Activated CD4-positive, alpha-beta memory T cell treated with anti-CD3 and anti-CD28 coated beads, Interleukin-2, amount 10 ng/mL, durations not matched to agents 7 days and 5 days (primary cell): ENCODE data around the gene GMFB. TPM values are rescaled to one million over a fixed set of nuclear protein-coding genes. Genes with fewer than 3 reads are reported as not detected.
"Not testable (repeated sequence)": the region's sequence is repeated elsewhere in the genome, so short reads cannot be mapped to it uniquely, and the experiment has no call there.

Experiments
- CTCF ChIA-PET: fragments of 350-600 bp; sonication (Branson Sonifier 250); formaldehyde crosslinking; loops from one replicate; lab custom pipeline; 2021; ENCODE audit warnings: antibody characterized with exemption, inconsistent platforms; lab: Charles Lee
- POLR2A ChIA-PET: fragments of 350-600 bp; sonication (Branson Sonifier 250); formaldehyde crosslinking; loops from one replicate; lab custom pipeline; 2021; ENCODE audit warnings: antibody characterized with exemption; lab: Charles Lee
- DNase-seq: peaks from one replicate; pipeline ENCODE4 v3.0.0-alpha.2; 2020
- H3K27ac Mint-ChIP-seq: one replicate; pipeline ENCODE4 v1.8.0; 2021; ENCODE audit warnings: mild to moderate bottlenecking, mixed read lengths
- H3K27me3 Mint-ChIP-seq: one replicate; pipeline ENCODE4 v1.8.0; 2021; ENCODE audit warnings: mixed read lengths
- H3K36me3 Mint-ChIP-seq: one replicate; pipeline ENCODE4 v1.8.0; 2021; ENCODE audit warnings: low read depth, mixed read lengths
- H3K4me1 Mint-ChIP-seq: one replicate; pipeline ENCODE4 v1.8.0; 2021; ENCODE audit warnings: mixed read lengths
- H3K4me3 Mint-ChIP-seq: one replicate; pipeline ENCODE4 v1.8.0; 2021; ENCODE audit warnings: mild to moderate bottlenecking, mixed read lengths
- H3K9me3 Mint-ChIP-seq: one replicate; pipeline ENCODE4 v1.8.0; 2021; ENCODE audit warnings: mixed read lengths
- total RNA-seq, 2 experiments: library from RNA; stranded (reverse); gene quantifications; one replicate each; pipeline ENCODE4 v1.2.3, GENCODE V29; 2021

Gene GMFB
- total RNA-seq, 2 experiments from 2014 or later: 35.1 to 37.1 TPM

GRCh38 chr14:54472315-54472714 lies 16.5 kb downstream of the GMFB start:
- Mint-ChIP-seq H3K27me3 (no peaks in the 10 kb centered on the region), H3K4me3 (no peak overlapping the region), H3K27ac (no peak overlapping the region), H3K9me3 (peaks cover 8% of the 10 kb centered on the region), H3K36me3 (peaks cover 43% of the 10 kb centered on the region), H3K4me1 (no peaks in the 10 kb centered on the region)
- no peak for DNase-seq
- ChIA-PET CTCF (no interaction called here), POLR2A (no interaction called here)

GRCh38 chr14:54471641-54472040 lies 17.1 kb downstream of the GMFB start:
- H3K9me3 Mint-ChIP-seq: peaks cover 13% of the 10 kb centered on the region
- H3K27me3 Mint-ChIP-seq: no peaks in the 10 kb centered on the region
- H3K36me3 Mint-ChIP-seq: peaks cover 41% of the 10 kb centered on the region
- no peaks in the 10 kb centered on the region for H3K4me1 Mint-ChIP-seq
- H3K27ac Mint-ChIP-seq: no peak overlapping the region
- no peak for DNase-seq
- CTCF ChIA-PET: no interaction called here
- POLR2A ChIA-PET: no interaction called here
- no peak overlapping the region for H3K4me3 Mint-ChIP-seq

GRCh38 chr14:54470701-54471100 lies 18.1 kb downstream of the GMFB start:
- H3K27ac Mint-ChIP-seq: no peak overlapping the region
- no peaks in the 10 kb centered on the region for H3K27me3 Mint-ChIP-seq
- peaks cover 31% of the 10 kb centered on the region for H3K36me3 Mint-ChIP-seq
- H3K4me3 Mint-ChIP-seq: no peak overlapping the region
- POLR2A ChIA-PET: no interaction called here
- no peaks in the 10 kb centered on the region for H3K4me1 Mint-ChIP-seq
- peaks cover 13% of the 10 kb centered on the region for H3K9me3 Mint-ChIP-seq
- CTCF ChIA-PET: no interaction called here
- no peak for DNase-seq

GRCh38 chr14:54467280-54467679 lies 21.5 kb downstream of the GMFB start:
- Mint-ChIP-seq H3K36me3 (peaks cover 15% of the 10 kb centered on the region), H3K4me1 (no peaks in the 10 kb centered on the region), H3K9me3 (peaks cover 15% of the 10 kb centered on the region), H3K4me3 (no peak overlapping the region), H3K27me3 (no peaks in the 10 kb centered on the region), H3K27ac (no peak overlapping the region)
- ChIA-PET POLR2A (no interaction called here), CTCF (no interaction called here)
- no peak for DNase-seq

GRCh38 chr14:54465654-54466053 lies 23.1 kb downstream of the GMFB start:
- POLR2A ChIA-PET: no interaction called here
- CTCF ChIA-PET: no interaction called here
- peaks cover 11% of the 10 kb centered on the region for H3K36me3 Mint-ChIP-seq
- H3K4me3 Mint-ChIP-seq: no peak overlapping the region
- peaks cover 15% of the 10 kb centered on the region for H3K9me3 Mint-ChIP-seq
- H3K4me1 Mint-ChIP-seq: no peaks in the 10 kb centered on the region
- no peak overlapping the region for H3K27ac Mint-ChIP-seq
- no peak for DNase-seq
- H3K27me3 Mint-ChIP-seq: no peaks in the 10 kb centered on the region

GRCh38 chr14:54462048-54462447 lies 26.7 kb downstream of the GMFB start:
- H3K27me3 Mint-ChIP-seq: no peaks in the 10 kb centered on the region
- H3K9me3 Mint-ChIP-seq: peaks cover 18% of the 10 kb centered on the region
- ChIA-PET POLR2A (no interaction called here), CTCF (no interaction called here)
- peaks cover 5% of the 10 kb centered on the region for H3K36me3 Mint-ChIP-seq
- no peaks in the 10 kb centered on the region for H3K4me1 Mint-ChIP-seq
- H3K27ac Mint-ChIP-seq: no peak overlapping the region
- H3K4me3 Mint-ChIP-seq: no peak overlapping the region
- DNase-seq: no peak

GRCh38 chr14:54459106-54459505 lies 29.7 kb downstream of the GMFB start:
- CTCF ChIA-PET: no interaction called here
- no peak for DNase-seq

GRCh38 chr14:54458536-54458935 lies 30.2 kb downstream of the GMFB start:
- H3K27ac Mint-ChIP-seq, DNase-seq, H3K27me3 Mint-ChIP-seq, CTCF ChIA-PET, H3K36me3 Mint-ChIP-seq, H3K4me1 Mint-ChIP-seq, POLR2A ChIA-PET, H3K4me3 Mint-ChIP-seq: not testable (repeated sequence)
- H3K9me3 Mint-ChIP-seq: peaks cover 14% of the 10 kb centered on the region

More at GRCh38 chr14:54459106-54459505, 29.7 kb downstream of the GMFB start:
- H3K9me3 Mint-ChIP-seq: peaks cover 14% of the 10 kb centered on the region
- POLR2A ChIA-PET: no interaction called here
- no peaks in the 10 kb centered on the region for H3K27me3 Mint-ChIP-seq
- H3K4me1 Mint-ChIP-seq: no peaks in the 10 kb centered on the region
- H3K36me3 Mint-ChIP-seq: peaks cover 5% of the 10 kb centered on the region
- H3K4me3 Mint-ChIP-seq: no peak overlapping the region
- H3K27ac Mint-ChIP-seq: no peak overlapping the region

- POLR2A ChIA-PET: no interaction called here
Observed at GRCh38 chr14:54457609-54457996, 31.2 kb downstream of the GMFB start.

GRCh38 chr14:54456820-54457608 lies 31.8 kb downstream of the GMFB start:
- peaks cover 14% of the 10 kb centered on the region for H3K9me3 Mint-ChIP-seq
- CTCF ChIA-PET: interaction anchor here (1.2 kb wide), 1 partner anchor 19 kb away, joined by 3 read pairs; no protein-coding TSS in a partner anchor
- H3K4me1 Mint-ChIP-seq, POLR2A ChIA-PET, H3K27me3 Mint-ChIP-seq, H3K27ac Mint-ChIP-seq, DNase-seq, H3K36me3 Mint-ChIP-seq, H3K4me3 Mint-ChIP-seq: not testable (repeated sequence)

More at GRCh38 chr14:54457609-54457996, 31.2 kb downstream of the GMFB start:
- DNase-seq: no peak
- Mint-ChIP-seq H3K27ac (no peak overlapping the region), H3K9me3 (peaks cover 14% of the 10 kb centered on the region), H3K36me3 (peaks cover 5% of the 10 kb centered on the region), H3K4me1 (no peaks in the 10 kb centered on the region), H3K27me3 (no peaks in the 10 kb centered on the region), H3K4me3 (no peak overlapping the region)
- CTCF ChIA-PET: interaction anchor here (1.2 kb wide), 1 partner anchor 20 kb away, joined by 3 read pairs; no protein-coding TSS in a partner anchor

- Mint-ChIP-seq H3K36me3 (peaks cover 5% of the 10 kb centered on the region), H3K9me3 (peaks cover 14% of the 10 kb centered on the region), H3K4me3 (no peak overlapping the region), H3K27ac (no peak overlapping the region), H3K4me1 (peaks cover 4% of the 10 kb centered on the region), H3K27me3 (no peaks in the 10 kb centered on the region)
- POLR2A ChIA-PET: no interaction called here
- CTCF ChIA-PET: no interaction called here
- DNase-seq: no peak
Observed at GRCh38 chr14:54455363-54455762, 33.4 kb downstream of the GMFB start.

GRCh38 chr14:54453990-54454389 lies 34.8 kb downstream of the GMFB start:
- H3K27ac Mint-ChIP-seq, H3K4me3 Mint-ChIP-seq, H3K27me3 Mint-ChIP-seq, CTCF ChIA-PET, H3K36me3 Mint-ChIP-seq, POLR2A ChIA-PET, H3K4me1 Mint-ChIP-seq, H3K9me3 Mint-ChIP-seq, DNase-seq: not testable (repeated sequence)

- Mint-ChIP-seq H3K4me3 (no peak overlapping the region), H3K27ac (no peak overlapping the region), H3K27me3 (peaks cover 2% of the 10 kb centered on the region), H3K4me1 (peaks cover 4% of the 10 kb centered on the region), H3K36me3 (no peaks in the 10 kb centered on the region), H3K9me3 (no peaks in the 10 kb centered on the region)
- CTCF ChIA-PET: no interaction called here
- POLR2A ChIA-PET: no interaction called here
- no peak for DNase-seq
Observed at GRCh38 chr14:54453252-54453651, 35.5 kb downstream of the GMFB start.

GRCh38 chr14:54451961-54452360 lies 36.8 kb downstream of the GMFB start:
- ChIA-PET CTCF (no interaction called here), POLR2A (no interaction called here)
- H3K9me3 Mint-ChIP-seq: no peaks in the 10 kb centered on the region
- peaks cover 2% of the 10 kb centered on the region for H3K27me3 Mint-ChIP-seq
- H3K4me1 Mint-ChIP-seq: peaks cover 4% of the 10 kb centered on the region
- H3K4me3 Mint-ChIP-seq: no peak overlapping the region
- DNase-seq: no peak
- no peaks in the 10 kb centered on the region for H3K36me3 Mint-ChIP-seq
- H3K27ac Mint-ChIP-seq: no peak overlapping the region
